ENCODE results near the gene U2AF1L4.

The U2AF1L4 gene

DNA sequence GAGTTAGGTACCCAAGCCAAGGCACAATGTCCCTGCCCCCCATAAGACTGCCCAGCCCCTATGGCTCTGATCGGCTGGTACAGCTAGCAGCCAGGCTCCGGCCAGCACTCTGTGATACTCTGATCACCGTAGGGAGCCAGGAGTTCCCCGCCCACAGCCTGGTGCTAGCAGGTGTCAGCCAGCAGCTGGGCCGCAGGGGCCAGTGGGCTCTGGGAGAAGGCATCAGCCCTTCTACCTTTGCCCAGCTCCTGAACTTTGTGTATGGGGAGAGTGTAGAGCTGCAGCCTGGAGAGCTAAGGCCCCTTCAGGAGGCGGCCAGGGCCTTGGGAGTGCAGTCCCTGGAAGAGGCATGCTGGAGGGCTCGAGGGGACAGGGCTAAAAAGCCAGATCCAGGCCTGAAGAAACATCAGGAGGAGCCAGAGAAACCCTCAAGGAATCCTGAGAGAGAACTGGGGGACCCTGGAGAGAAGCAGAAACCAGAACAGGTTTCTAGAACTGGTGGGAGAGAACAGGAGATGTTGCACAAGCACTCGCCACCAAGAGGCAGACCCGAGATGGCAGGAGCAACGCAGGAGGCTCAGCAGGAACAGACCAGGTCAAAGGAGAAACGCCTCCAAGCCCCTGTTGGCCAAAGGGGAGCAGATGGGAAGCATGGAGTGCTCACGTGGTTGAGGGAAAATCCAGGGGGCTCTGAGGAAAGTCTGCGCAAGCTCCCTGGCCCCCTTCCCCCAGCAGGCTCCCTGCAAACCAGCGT is 30.4 kb downstream of the U2AF1L4 start:
- no peak for DNase-seq (ENCODE audit: low read depth in 2 of 2, low spot score in 1 of 2)

DNA sequence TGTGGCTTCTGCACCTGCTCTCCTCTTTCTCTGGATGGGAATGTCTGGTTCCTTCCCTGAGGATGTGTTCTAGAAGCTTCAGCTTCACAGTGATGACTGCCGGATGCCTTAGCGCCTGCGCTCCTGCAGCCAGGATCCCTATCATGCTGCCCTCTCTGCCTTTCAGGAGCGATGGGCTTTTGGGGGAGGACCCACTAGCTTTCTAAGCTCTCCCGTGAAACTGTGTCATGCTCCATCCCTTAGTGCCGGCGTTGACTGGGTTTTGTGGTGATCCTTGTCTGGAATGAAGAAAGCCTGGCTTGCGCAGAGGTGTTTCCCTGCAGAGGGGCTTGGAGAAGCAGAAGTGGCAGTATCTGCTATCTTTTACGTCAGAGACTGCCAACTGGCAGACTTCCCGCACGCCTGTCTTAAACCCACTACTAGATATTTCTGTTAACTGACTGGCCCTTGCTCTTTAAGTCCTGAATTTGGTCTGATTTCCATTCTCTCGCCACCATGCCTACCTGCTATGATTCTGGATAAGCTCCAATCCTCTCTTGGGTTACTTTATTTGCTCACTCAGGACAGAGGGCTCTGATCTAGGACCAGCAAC is 31.2 kb downstream of the U2AF1L4 start:
- DNase-seq (ENCODE audit: low read depth in 2 of 2, low spot score in 1 of 2): no peak

DNA sequence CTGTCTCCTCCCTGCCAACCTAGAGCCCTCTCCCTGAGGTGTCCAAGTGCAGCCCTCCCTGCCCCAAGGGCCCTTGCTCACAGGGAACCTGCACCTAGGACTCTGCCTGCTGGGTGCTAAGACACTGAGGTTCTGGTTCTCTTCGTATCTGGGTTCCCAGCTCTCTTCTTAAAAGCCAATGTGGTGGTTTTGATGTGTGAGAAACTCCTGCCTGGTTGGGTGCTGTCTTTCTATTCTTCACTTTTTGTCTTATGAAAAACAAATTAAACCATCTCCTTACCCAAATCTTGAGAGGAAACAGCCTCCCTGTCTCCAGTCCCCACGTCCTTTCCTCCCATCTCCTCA is 31.7 kb downstream of the U2AF1L4 start:
- DNase-seq (ENCODE audit: low read depth in 2 of 2, low spot score in 1 of 2): no peak

DNA sequence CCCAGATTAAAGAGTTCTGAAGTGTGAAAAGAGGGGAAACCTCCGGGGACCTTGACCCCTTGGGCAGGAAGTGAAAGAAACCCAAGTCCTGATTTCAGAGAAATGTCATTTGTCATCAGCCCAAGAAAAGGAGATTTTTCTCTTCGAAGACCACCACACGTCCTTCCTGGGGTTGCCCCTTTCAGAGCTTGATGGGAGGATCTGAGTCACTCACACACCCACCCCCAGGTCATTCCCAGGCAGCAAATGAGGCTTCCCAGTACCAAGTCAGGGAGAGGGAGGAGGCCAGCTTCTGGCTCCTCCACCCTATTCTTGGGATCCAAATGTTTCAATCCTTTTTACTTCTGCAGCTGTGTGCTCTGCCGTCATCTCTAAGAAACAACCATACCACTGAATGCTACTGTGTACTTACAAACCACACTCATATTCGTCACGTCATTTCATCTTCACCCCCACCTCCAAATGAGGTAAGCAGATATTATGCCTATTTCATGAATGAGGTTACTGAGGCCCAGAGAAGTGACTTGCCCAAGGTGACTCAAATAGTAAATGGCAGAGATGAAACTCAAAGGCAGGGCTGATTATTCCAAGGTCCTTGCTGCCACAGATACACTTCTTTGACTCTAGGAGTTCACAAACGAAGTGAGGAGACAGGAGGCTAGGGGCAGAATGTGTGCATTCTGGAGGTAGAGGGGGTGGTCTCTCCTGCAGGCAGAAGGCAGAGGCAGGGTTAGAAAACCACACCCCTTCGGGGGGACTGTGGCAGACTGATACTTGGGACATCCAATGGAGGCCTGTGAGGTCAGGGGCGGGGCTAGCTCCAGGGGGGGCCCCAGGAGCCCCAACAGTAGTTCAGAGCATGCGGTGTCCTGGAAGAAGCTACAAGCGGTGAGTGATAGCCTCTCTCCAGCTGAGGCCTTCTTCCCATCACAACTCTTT is 32.4 kb downstream of the U2AF1L4 start:
- no peak for DNase-seq (ENCODE audit: low read depth in 2 of 2, low spot score in 1 of 2)

DNA sequence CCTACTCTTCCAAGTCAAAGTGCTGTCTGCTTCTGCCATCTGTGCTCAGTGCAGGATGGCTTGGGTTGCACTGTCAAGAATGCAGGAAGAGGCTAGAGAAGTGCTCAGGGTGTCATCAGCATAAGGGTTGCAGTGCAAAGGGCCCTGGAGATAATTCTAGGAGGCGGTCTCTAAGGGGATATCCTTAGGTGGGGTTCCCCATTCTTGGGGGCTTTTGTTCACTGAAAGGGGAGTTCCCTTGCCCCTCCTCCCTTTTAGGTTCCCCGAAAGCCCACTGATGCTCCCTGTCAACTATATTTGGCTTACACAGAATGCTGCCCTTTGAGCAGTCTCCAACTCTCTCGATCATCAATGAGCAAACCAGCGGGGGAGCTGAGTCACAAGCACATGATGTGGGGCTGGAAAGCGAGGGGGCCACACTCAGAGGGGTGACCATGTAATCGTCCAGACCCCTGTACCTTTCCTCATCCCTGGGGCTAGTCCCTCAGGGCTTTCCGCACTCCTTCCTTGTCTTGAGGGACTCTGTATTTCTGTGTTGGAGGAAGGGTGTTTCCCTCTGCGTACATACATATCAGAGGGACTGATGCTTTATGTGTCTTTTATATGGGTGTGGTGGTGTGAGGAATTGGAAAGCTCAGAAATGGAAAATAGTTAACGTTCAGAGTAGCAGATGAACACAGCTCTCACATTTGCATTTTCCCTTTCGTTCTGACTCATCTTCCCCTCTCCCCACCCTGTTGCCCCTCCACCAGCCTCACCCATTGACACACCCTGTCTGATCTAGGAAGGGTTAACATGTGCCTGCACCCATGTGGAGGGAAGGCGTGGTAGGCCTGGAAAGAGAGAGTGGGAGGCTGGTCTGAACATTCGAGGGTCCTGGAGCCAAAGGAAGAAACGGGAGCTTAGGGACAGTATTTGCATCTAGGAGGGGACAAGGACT is 34.2 kb downstream of the U2AF1L4 start:
- DNase-seq (ENCODE audit: low read depth in 2 of 2, low spot score in 1 of 2): no peak

DNA sequence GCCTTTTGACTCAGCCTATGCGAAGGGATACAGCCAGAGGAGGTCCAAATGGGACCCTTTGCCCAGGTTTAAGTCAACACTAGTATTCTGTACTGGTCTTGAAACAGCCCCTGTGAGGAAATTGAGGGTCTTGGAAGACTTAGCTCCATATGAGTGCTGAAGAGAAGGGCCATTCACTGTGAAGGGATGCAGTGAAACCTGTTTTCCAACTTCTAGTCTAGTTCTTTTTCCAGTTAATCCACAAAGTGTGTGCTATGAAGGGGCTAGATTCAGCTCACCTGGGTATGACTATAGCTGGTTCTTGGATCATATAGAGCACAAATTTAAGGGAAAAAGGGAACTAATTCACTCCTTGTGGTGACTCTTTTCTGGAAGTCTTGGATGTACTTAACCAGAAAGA is 36.8 kb downstream of the U2AF1L4 start:
- DNase-seq (ENCODE audit: low read depth in 2 of 2, low spot score in 1 of 2): no peak

DNA sequence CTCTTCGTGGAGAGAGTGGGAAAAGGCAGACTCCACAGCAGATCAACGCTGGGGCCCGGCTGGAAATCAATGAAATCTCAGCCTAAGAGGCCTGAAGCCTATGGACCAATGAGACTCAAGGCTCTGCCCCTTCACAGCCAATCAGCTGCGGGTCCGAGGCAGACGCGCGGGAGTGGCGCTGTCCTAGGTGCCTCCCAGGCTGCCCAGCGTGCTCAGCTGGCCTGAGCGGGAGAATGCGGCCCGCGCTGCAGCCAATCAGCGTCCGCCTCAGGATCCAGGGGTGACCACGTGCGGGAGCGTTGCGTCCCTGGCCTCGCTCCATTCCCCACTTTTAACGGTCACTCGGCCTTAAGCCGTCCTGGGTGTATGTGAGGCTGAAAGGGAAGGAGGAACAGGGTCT is 41.0 kb downstream of the U2AF1L4 start, which contains the start of gene ZBTB32:
Gene ZBTB32, plus strand, starts transcription at position 341 of the 400 bp plus-strand sequence. CDS start 10,069 bp downstream, outside the sequence.
- DNase-seq (ENCODE audit: low read depth in 2 of 2, low spot score in 1 of 2): no peak

DNA sequence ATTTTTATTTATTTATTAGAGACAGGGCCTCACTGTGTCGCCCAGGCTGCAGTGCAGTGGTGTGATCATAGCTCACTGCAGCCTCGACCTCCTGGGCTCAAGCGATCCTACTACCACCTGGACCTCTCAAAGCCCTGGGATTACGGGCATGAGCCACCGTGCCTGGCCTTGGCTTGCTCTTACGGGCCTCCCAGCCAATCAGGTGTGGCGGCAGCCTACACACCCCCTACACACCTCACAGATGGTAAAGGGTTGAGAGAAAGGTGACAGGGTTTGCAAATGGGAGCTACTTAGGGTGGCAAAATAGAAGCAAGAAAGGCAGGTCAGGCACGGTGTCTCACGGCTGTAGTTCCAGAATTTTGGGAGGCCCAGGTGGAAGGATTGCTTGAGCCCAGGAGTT is 41.9 kb downstream of the U2AF1L4 start:
- DNase-seq (ENCODE audit: low read depth in 2 of 2, low spot score in 1 of 2): no peak

DNA sequence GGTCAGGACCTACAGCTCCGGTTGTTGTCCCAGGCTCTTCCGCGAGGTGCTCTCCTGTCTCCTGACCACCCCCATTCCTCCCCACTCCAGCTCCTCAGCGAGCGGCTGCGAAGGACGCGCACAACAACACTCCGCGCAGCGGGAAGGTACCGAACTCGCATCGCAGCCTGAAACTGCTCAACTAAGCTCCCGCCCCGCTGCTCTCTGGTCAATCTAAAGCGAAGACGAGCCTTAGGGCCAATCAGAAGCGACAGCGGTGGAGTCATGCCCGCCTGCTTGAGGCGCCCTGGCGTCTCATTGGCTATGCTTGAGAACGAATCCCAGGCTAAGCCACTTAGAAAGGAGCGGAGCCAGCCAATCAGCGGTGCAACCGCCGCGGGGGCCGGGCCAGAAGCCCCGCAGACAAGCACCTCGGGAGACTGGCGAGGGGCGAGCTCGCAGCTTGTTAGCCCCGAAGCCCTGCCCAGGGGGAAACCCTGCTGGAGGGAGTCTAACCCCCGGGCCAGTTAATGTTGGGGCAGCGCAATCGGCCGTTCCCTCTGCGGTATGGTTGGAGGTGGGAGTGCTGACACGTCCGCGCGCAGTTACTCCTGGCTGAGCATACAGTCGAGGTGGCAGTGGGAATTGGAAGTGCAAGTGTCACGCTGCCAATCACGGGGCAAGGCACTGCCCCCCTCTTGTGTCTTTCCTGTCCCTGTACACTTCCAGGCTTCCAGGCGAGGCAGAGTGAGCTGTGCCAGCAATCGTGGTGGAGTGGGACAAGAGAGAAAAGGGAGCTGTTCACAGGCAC is 42.8 kb downstream of the U2AF1L4 start:
- peak; percentile 82 to 86 for DNase-seq (ENCODE audit: low read depth in 2 of 2, low spot score in 1 of 2)

DNA sequence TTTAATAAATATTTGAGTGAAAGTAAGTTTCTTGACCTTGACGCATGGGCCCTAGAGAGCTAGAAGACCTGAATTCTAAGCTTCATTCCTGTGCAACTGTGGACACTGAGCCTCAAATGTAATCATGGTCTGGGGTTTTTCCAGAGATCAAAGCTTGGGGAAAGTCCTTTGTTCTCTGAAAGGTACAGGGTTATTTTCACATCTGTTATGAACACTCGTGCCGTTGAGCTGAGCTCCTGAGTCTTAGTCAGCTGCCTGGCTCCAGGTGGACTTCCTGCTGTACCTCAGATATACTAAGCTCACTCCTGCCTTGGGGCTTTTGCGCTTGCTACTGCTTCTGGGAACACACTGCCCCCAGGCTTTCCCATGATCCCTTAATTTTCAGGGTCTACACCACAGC is 48.4 kb downstream of the U2AF1L4 start:
- no peak for DNase-seq (ENCODE audit: low read depth in 2 of 2, low spot score in 1 of 2)

DNA sequence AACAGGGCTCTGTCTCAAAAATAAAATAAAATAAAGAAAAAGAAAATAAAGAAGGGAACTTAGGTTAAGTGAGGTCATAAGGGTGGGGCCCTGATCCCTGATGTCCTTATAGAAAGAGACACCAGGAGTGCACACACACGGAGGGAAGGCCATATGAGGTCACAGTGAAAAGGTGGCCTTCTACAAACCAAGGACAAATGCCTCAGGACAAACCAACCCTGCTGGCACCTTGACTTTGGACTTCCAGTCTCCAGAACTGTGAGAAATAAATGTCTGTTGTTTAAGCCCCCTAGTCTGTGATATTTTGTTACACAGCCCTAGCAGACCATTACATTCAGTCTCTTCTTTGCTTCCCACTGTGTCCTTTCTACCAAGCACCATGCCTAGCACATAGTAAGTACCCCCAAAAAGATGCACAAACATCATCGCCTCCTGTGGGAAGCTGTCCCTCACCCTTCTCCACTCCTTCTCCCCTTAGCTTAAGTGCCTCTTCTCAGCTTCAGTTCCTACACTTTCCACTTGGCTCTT is 49.3 kb downstream of the U2AF1L4 start:
- DNase-seq (ENCODE audit: low read depth in 2 of 2, low spot score in 1 of 2): no peak

DNA sequence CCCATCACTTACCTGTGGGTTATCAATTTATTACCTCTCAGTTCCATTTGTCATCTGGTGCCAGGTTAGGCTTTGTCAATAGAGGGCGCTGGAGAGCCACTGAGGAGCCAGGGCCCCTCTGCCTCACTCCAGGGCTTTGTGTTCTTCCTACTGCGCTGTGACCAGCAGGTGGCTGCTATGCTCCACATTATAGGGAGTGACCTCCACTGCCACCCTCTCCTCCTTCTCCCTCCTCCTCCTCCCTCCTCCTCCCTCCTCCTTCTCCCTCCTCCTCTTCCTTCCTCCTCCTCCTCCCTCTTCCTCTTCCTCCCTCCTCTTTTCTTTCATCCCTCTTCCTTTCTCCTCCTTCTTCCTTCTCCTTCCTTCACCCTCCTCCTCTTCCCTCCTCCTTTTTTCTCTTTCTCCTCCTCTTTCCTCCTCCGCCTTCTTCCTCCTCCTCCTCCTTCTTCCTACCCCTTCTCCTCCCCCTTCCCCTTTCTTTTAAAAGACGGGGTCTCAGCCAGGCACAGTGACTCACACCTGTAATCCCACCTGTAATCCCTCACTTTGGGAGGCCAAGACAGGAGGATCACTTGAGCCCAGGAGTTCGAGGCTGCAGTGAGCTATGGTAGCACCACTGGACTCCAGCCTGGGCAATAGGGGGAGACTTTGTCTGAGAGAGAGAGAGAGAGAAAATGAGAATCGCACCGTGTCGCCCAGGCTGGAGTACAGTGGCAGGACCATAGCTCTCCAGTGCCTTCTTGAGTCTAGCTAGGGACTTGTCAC is 51.2 kb downstream of the U2AF1L4 start:
- peak; percentile 75 to 89 for DNase-seq (ENCODE audit: low read depth in 2 of 2, low spot score in 1 of 2)

DNA sequence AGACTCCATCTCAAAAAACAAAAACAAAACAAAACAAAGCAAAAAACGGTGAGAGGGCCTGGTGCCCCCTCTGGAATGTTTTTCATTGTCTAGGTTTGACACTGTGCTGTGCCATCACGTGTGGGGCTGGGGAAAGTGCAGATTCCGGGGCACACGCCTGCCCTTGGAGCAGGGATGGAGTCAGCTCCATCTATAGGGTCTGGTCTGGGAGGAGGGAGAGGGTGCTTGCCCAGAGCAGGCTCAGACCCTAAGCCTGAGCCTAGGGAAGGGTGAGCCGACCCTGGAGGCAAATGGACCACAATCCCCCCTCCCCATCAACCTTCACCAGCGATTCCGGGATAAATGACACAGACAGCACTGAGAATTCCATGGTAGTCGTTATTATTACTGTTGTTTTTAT is 51.8 kb downstream of the U2AF1L4 start:
- no peak for DNase-seq (ENCODE audit: low read depth in 2 of 2, low spot score in 1 of 2)

Data from stimulated activated CD8-positive, alpha-beta memory T cell treated with anti-CD3 and anti-CD28 coated beads, Interleukin-4, amount 100 ng/mL, for 4 hours (primary cell).